Endothelial cell of umbilical vein (primary cell): ENCODE results near the gene RIT2. TPM values are rescaled to one million over a fixed set of nuclear protein-coding genes. Genes with fewer than 3 reads are reported as not detected.

Experiments
- BruUV-seq: library from RNA; stranded (reverse); fragments of 400-500 nt; replicated peaks from 2 replicates; lab custom pipeline; 2021; lab: Mats Ljungman, UMichigan
- CTCF ChIA-PET: fragments of 300-600, 350-600 bp; sonication (Branson Sonifier 250); formaldehyde crosslinking; loops from one replicate; lab custom pipeline; 2021; ENCODE audit warnings: antibody characterized with exemption, inconsistent platforms; lab: Charles Lee
- POLR2A ChIA-PET: fragments of 300-600, 350-600 bp; sonication (Branson Sonifier 250); formaldehyde crosslinking; loops from one replicate; lab custom pipeline; 2021; ENCODE audit warnings: antibody characterized with exemption, inconsistent platforms; lab: Charles Lee
- DNase-seq: peaks from one replicate; pipeline ENCODE4 v3.0.0-alpha.2; 2011; ENCODE audit warnings: low read depth, low spot score
- FAIRE-seq: peaks from 2 replicates; lab custom pipeline; 2011; peaks lifted over from hg19 to GRCh38; lab: Jason Lieb, UNC
- H2AFZ ChIP-seq: 2 replicates; pipeline ENCODE4 v1.6.0; 2012; ENCODE audit warnings: low read depth, low read length, control low read depth, inconsistent platforms
- H3K27ac ChIP-seq: 2 replicates; pipeline ENCODE4 v1.5.1; 2011; ENCODE audit warnings: low read depth, mild to moderate bottlenecking, control low read depth, low read length, moderate library complexity; ENCODE audit not compliant: insufficient read depth
- H3K27me3 ChIP-seq, 2 experiments: 2 replicates each; pipeline versions ENCODE4 v1.6.0 to v1.6.1; 2011; ENCODE audit warnings: low read length in 2 of 2, mixed read lengths in 1 of 2; ENCODE audit not compliant: control insufficient read depth in 2 of 2, insufficient read depth in 2 of 2
- H3K36me3 ChIP-seq, 2 experiments: 2 replicates in 1 of 2; 3 replicates in 1 of 2; pipeline ENCODE4 v1.5.1; 2011; ENCODE audit warnings: low read length in 2 of 2, mild to moderate bottlenecking in 1 of 2, moderate library complexity in 1 of 2; ENCODE audit not compliant: control insufficient read depth in 2 of 2, insufficient read depth in 2 of 2; ENCODE audit errors: extremely low read depth in 1 of 2
- H3K4me1 ChIP-seq: 3 replicates; pipeline ENCODE4 v1.5.1; 2011; ENCODE audit warnings: mild to moderate bottlenecking, low read length; ENCODE audit not compliant: control insufficient read depth, insufficient read depth; ENCODE audit errors: extremely low read depth
- H3K4me2 ChIP-seq: 2 replicates; pipeline ENCODE4 v1.6.1; 2011; ENCODE audit warnings: low read length, control low read depth, mixed read lengths; ENCODE audit not compliant: insufficient read depth
- H3K4me3 ChIP-seq, 3 experiments: fragments of 200-600 bp in 1 of 3; sonication (generic), shearing (Covaris generic) in 1 of 3; replicated peaks in 1 of 3; 2 replicates each; pipeline ENCODE4 v1.5.1; 2011 to 2016; ENCODE audit warnings: control low read depth in 3 of 3, low read length in 3 of 3, mild to moderate bottlenecking in 2 of 3, inconsistent platforms in 1 of 3, low read depth in 1 of 3, moderate library complexity in 1 of 3; ENCODE audit not compliant: insufficient read depth in 1 of 3
- H3K79me2 ChIP-seq: 2 replicates; pipeline ENCODE4 v1.6.0; 2012; ENCODE audit warnings: low read length, inconsistent platforms; ENCODE audit not compliant: control insufficient read depth, insufficient read depth
- H3K9ac ChIP-seq: replicated peaks from 2 replicates; pipeline ENCODE3; 2011; ENCODE audit warnings: low read length, control low read depth; ENCODE audit not compliant: insufficient read depth; ENCODE audit errors: extremely low read depth
- H3K9me1 ChIP-seq: replicated peaks from 3 replicates; pipeline ENCODE4 v1.6.0; 2011; ENCODE audit warnings: mild to moderate bottlenecking, low read length; ENCODE audit not compliant: control insufficient read depth, insufficient read depth; ENCODE audit errors: extremely low read depth
- H3K9me3 ChIP-seq: replicated peaks from 2 replicates; pipeline ENCODE4 v1.5.1; 2012; ENCODE audit warnings: low read length, inconsistent platforms; ENCODE audit not compliant: control insufficient read depth, insufficient read depth
- H4K20me1 ChIP-seq: replicated peaks from 2 replicates; pipeline ENCODE3; 2011; ENCODE audit warnings: mild to moderate bottlenecking, low read length; ENCODE audit not compliant: control insufficient read depth, insufficient read depth; ENCODE audit errors: extremely low read depth
- CTCF ChIP-seq, 2 donors: IDR thresholded peaks; 1 replicate in 1 of 2; 2 replicates in 1 of 2; pipeline ENCODE4 v1.5.1; 2011; ENCODE audit warnings: low read length in 2 of 2, mild to moderate bottlenecking in 2 of 2, moderate library complexity in 2 of 2, control low read depth in 1 of 2, inconsistent platforms in 1 of 2, low read depth in 1 of 2; ENCODE audit not compliant: insufficient read depth in 1 of 2; ENCODE audit errors: extremely low read depth in 1 of 2
- EZH2 ChIP-seq: IDR thresholded peaks from 2 replicates; pipeline ENCODE4 v1.6.1; 2012; ENCODE audit warnings: borderline replicate concordance, low read depth, mild to moderate bottlenecking, moderate library complexity, low read length, inconsistent platforms; ENCODE audit not compliant: severe bottlenecking
- FOS ChIP-seq: IDR thresholded peaks from 2 replicates; pipeline ENCODE4 v1.6.1; 2011; ENCODE audit warnings: mild to moderate bottlenecking, low read length, moderate library complexity, borderline replicate concordance; ENCODE audit not compliant: insufficient read depth
- MAX ChIP-seq: IDR thresholded peaks from 2 replicates; pipeline ENCODE4 v1.6.1; 2011; ENCODE audit not compliant: insufficient read depth, insufficient read length
- dilution Hi-C: fragments of 300-500 bp; cut with MboI; formaldehyde crosslinking; loops from one replicate; pipeline ENCODE4 v1.15.0; 2019; ENCODE audit warnings: low sequenced_read_pairs; ENCODE audit not compliant: extremely low pct_ligation_motif_present
- intact Hi-C: fragments of 100-400 bp; cut with micrococcal nuclease; formaldehyde crosslinking; loops from one replicate; pipeline ENCODE4 v1.10.0; 2022
- polyA plus RNA-seq, 4 experiments: library from polyadenylated mRNA; depleted of rRNA in 3 of 4; stranded (reverse) in 3 of 4; unstranded in 1 of 4; fragments of >200 nt; gene quantifications; 2 replicates each; pipeline versions ENCODE4 v1.2.1 to v1.2.3, GENCODE V29; 2011 to 2012; ENCODE audit warnings: missing spikeins in 1 of 4
- total RNA-seq: library from RNA; stranded (reverse); gene quantifications from 2 replicates; pipeline ENCODE4 v1.2.3, GENCODE V29; 2021

The RIT2 gene
- total and polyA plus RNA-seq, 2 donors (not counting 3 experiments of a cell fraction or from before 2014, with no cell fraction given): not detected

- H4K20me1 ChIP-seq: no peaks in the 10 kb centered on the region
- no peaks in the 10 kb centered on the region for H3K4me1 ChIP-seq
- no peak for TF ChIP-seq CTCF (IDR thresholded peaks at IDR 0.05; ENCODE audit: extremely low read depth in 1 of 2, insufficient read depth in 1 of 2, low read depth in 1 of 2, low read length in 2 of 2)
- H3K9me3 ChIP-seq: no peaks in the 10 kb centered on the region
- no peak for FAIRE-seq
- no peaks in the 10 kb centered on the region for H3K36me3 ChIP-seq
- H3K9ac ChIP-seq: no peak overlapping the region
- ChIA-PET POLR2A (no interaction called here), CTCF (no interaction called here)
- no peaks in the 10 kb centered on the region for H3K27me3 ChIP-seq
- no peaks in the 10 kb centered on the region for H3K79me2 ChIP-seq
- dilution Hi-C loops (no loop called here), intact Hi-C loops (no loop called here)
- no peaks in the 10 kb centered on the region for H3K9me1 ChIP-seq
- H3K4me2 ChIP-seq: no peak overlapping the region
- DNase-seq: no peak
- H2AFZ ChIP-seq: no peak overlapping the region
- BruUV-seq: no TSS peak
- H3K27ac ChIP-seq: no peak overlapping the region
- no peak overlapping the region for H3K4me3 ChIP-seq
These were observed 34.1 kb downstream of the RIT2 start for GRCh38 chr18:43081396-43081795.

GRCh38 chr18:43080671-43081070, 34.8 kb downstream of the RIT2 start:
- FAIRE-seq (no peak), DNase-seq (no peak)
- H3K36me3 ChIP-seq: no peaks in the 10 kb centered on the region
- no peak overlapping the region for H3K9ac ChIP-seq
- ChIA-PET POLR2A (no interaction called here), CTCF (no interaction called here)
- H4K20me1 ChIP-seq: no peaks in the 10 kb centered on the region
- no peak overlapping the region for H3K4me3 ChIP-seq
- no peak overlapping the region for H3K4me2 ChIP-seq
- H3K27me3 ChIP-seq: no peaks in the 10 kb centered on the region
- no peaks in the 10 kb centered on the region for H3K9me1 ChIP-seq
- TF ChIP-seq FOS (no peak), EZH2 (no peak), CTCF (IDR thresholded peaks at IDR 0.05; ENCODE audit: extremely low read depth in 1 of 2, insufficient read depth in 1 of 2, low read depth in 1 of 2, low read length in 2 of 2) (no peak), MAX (no peak)
- intact Hi-C loops (no loop called here), dilution Hi-C loops (no loop called here)
- H3K79me2 ChIP-seq: no peaks in the 10 kb centered on the region
- H2AFZ ChIP-seq: no peak overlapping the region
- no peak overlapping the region for H3K27ac ChIP-seq
- H3K9me3 ChIP-seq: no peaks in the 10 kb centered on the region
- no peaks in the 10 kb centered on the region for H3K4me1 ChIP-seq
- no TSS peak for BruUV-seq
